Stimulated activated CD8-positive, alpha-beta memory T cell treated with anti-CD3 and anti-CD28 coated beads, Interleukin-4, amount 100 ng/mL, for 4 hours (primary cell): Measurements from ENCODE around the gene TAS2R5.
"Not testable (repeated sequence)": the region's sequence is repeated elsewhere in the genome, so short reads cannot be mapped to it uniquely, and the experiment has no call there.

ENCODE experiments used
- DNase-seq, 2 donors: peaks; one replicate each; pipeline ENCODE4 v3.0.0-alpha.2; 2020; ENCODE audit warnings: low read depth in 2 of 2, low spot score in 1 of 2

Gene TAS2R5

GRCh38 chr7:141789917-141790316 lies at the start of gene TAS2R5:
TSS of gene TAS2R5 (plus strand) at chr7:141790217. CDS start at chr7:141790362, 145 bp downstream.
- no peak for DNase-seq

- no peak for DNase-seq
Observed at GRCh38 chr7:141742229-141742628, 47.8 kb upstream of the TAS2R5 start.

- no peak for DNase-seq
Observed at GRCh38 chr7:141744131-141744530, 45.9 kb upstream of the TAS2R5 start.

GRCh38 chr7:141748396-141748795 lies 41.6 kb upstream of the TAS2R5 start:
- no peak for DNase-seq

- DNase-seq = not testable (repeated sequence)
Observed at GRCh38 chr7:141751904-141752303, 38.1 kb upstream of the TAS2R5 start.

GRCh38 chr7:141752634-141753033 lies 37.4 kb upstream of the TAS2R5 start:
- DNase-seq = no peak

- DNase-seq = no peak
Observed at GRCh38 chr7:141754939-141755338, 35.1 kb upstream of the TAS2R5 start.

GRCh38 chr7:141763797-141764196 lies 26.2 kb upstream of the TAS2R5 start, which contains the start of gene TAS2R3:
TSS of gene TAS2R3 (plus strand) at chr7:141764097. CDS start at chr7:141764159, 62 bp downstream.
- DNase-seq = no peak

GRCh38 chr7:141770083-141770583 lies 19.9 kb upstream of the TAS2R5 start:
- DNase-seq = not testable (repeated sequence)

GRCh38 chr7:141776374-141776773 lies 13.6 kb upstream of the TAS2R5 start, which contains the start of gene TAS2R4:
TSS of gene TAS2R4 (plus strand) at chr7:141776674. CDS start at chr7:141778489, 1,815 bp downstream.
- DNase-seq = no peak

- DNase-seq = no peak
Observed at GRCh38 chr7:141785706-141786552, 4.1 kb upstream of the TAS2R5 start.

GRCh38 chr7:141788296-141788695 lies 1.7 kb upstream of the TAS2R5 start:
- no peak for DNase-seq

GRCh38 chr7:141792526-141792925 lies 2.5 kb downstream of the TAS2R5 start:
- no peak for DNase-seq

- no peak for DNase-seq
Observed at GRCh38 chr7:141820067-141820466, 30.1 kb downstream of the TAS2R5 start.

- DNase-seq = not testable (repeated sequence)
Observed at GRCh38 chr7:141822432-141822831, 32.4 kb downstream of the TAS2R5 start.

GRCh38 chr7:141837683-141838082 lies 47.7 kb downstream of the TAS2R5 start:
- DNase-seq = no peak

GRCh38 chr7:141838581-141838980 lies 48.6 kb downstream of the TAS2R5 start:
- DNase-seq = no peak

GRCh38 chr7:141839256-141839655 lies 49.2 kb downstream of the TAS2R5 start:
- DNase-seq = no peak

- DNase-seq = no peak
Observed at GRCh38 chr7:141840708-141841107, 50.7 kb downstream of the TAS2R5 start.
